A549 treated with CORT108297 at 1 μM for 4 hours (cell line): ENCODE measurements around the gene NSL1. TPM values are rescaled to one million over a fixed set of nuclear protein-coding genes. Genes with fewer than 3 reads are reported as not detected.

Source experiments
- total RNA-seq: library from RNA; stranded (reverse); fragments of 200-300 nt; extraction: Qiagen RNA extraction; gene quantifications from 5 replicates; pipeline ENCODE4 v1.2.3, GENCODE V29; 2022

NSL1 gene, protein sequence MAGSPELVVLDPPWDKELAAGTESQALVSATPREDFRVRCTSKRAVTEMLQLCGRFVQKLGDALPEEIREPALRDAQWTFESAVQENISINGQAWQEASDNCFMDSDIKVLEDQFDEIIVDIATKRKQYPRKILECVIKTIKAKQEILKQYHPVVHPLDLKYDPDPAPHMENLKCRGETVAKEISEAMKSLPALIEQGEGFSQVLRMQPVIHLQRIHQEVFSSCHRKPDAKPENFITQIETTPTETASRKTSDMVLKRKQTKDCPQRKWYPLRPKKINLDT
- 28.9 to 40.1 TPM (median 30.3 TPM) in 5 replicates for total RNA-seq

DNA sequence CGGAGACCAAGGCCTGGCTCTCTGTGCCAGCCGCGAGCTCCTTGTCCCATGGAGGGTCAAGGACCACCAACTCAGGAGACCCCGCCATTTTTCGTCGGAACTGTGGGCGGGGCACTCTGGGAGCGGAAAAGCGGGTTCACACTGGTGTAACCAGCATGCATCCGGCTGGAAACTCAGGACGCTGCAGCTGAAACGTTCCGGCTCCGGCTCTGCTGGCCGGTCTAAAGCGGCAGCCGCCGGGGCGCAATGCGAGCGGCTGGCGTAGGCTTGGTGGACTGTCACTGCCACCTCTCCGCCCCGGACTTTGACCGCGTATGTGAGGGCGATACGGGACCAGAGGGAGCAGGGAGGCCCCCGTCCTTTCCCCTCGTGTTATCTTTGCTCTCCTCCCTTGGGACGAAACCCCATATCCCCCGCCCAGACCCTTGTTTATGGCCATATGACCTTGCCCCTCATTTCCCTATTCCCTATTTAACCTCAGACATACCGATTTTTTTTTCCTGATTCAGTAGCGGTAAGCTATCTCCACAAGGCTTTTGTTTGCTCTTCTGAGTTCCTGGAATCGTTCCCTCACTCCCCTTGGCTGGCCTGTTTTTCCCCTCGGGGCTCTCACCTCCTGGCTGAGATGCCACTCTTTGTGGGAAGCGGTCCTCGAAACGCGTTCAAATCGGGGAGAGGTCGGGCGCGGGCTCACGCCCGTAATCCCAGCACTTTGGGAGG is at the start of gene NSL1, which contains the start of gene TATDN3:
Gene NSL1 (minus strand): TSS at position 102 of the 720 bp plus-strand sequence. CDS start 14 bp downstream, at position 88.
Gene TATDN3 (plus strand): TSS at position 219 of the 720 bp plus-strand sequence. CDS start 28 bp downstream, at position 247.

GRCh38 chr1:212699625-212700222 is 91.9 kb downstream of the NSL1 start, which contains the start of gene BATF3:
Gene BATF3, minus strand, starts transcription at chr1:212699840. Its CDS starts 78 bp downstream, at chr1:212699762.

Other genes with a start within 250 kb of the NSL1 start
- 24.9 to 41.0 TPM (median 38.6 TPM) in 5 replicates for gene ATF3, start 183.0 kb downstream of the NSL1 start, total RNA-seq
- 20.0 to 35.4 TPM (median 33.7 TPM) in 5 replicates for gene BATF3, start 91.9 kb downstream of the NSL1 start, total RNA-seq
- gene TATDN3, start 117 bp upstream of the NSL1 start, total RNA-seq = 11.4 to 15.5 TPM (median 12.1 TPM) in 5 replicates
- gene SPATA45, start 55.9 kb upstream of the NSL1 start, total RNA-seq = 0.28 TPM in 2 of 5 replicates, not detected in the others
- gene FLVCR1, start 66.5 kb upstream of the NSL1 start, total RNA-seq = 14.3 to 18.3 TPM (median 15.8 TPM) in 5 replicates
- 2.8 to 4.0 TPM (median 3.7 TPM) in 5 replicates for gene VASH2, start 158.8 kb upstream of the NSL1 start, total RNA-seq
- gene ANGEL2, start 224.1 kb upstream of the NSL1 start, total RNA-seq = 14.1 to 19.8 TPM (median 16.6 TPM) in 5 replicates